Fibroblast of peridontal ligament (primary cell): ENCODE results near the gene SEC24B.
"Not testable (repeated sequence)": the region's sequence is repeated elsewhere in the genome, so short reads cannot be mapped to it uniquely, and the experiment has no call there.

ENCODE experiments used
- DNase-seq: peaks from one replicate; pipeline ENCODE4 v3.0.0-alpha.2; 2010; ENCODE audit errors: extremely low read depth

SEC24B gene

DNA sequence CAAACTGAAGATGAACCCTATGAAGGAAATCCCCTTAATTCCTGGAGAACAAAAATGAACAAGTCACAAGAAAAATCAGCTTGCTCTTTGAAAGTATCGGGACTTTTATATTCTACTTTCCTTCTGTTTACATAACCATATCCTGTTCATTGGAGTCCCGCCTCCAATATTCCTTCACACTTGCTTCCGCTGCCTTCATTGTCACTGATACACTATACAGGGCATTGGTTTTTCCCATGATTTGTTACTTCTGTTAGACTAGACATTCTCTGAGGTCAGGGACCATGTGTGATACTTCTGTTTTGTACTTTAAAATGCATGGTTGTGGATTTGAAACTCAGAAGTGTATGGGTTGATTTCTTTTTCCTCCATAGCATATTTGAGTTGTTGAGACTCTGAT, 145.2 kb downstream of the SEC24B start:
- no peak for DNase-seq

DNA sequence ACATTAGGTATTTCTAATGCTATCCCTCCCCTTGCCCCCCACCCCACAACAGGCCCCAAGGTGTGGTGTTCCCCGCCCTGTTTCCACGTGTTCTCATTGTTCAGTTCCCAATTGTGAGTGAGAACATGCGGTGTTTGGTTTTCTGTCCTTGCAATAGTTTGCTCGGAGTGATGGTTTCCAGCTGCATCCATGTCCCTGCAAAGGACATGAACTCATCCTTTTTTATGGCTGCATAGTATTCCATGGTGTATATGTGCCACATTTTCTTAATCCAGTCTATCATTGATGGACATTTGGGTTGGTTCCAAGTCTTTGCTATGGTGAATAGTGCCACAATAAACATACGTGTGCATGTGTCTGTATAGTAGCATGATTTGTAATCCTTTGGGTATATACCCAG, 146.4 kb downstream of the SEC24B start:
- DNase-seq: not testable (repeated sequence)

DNA sequence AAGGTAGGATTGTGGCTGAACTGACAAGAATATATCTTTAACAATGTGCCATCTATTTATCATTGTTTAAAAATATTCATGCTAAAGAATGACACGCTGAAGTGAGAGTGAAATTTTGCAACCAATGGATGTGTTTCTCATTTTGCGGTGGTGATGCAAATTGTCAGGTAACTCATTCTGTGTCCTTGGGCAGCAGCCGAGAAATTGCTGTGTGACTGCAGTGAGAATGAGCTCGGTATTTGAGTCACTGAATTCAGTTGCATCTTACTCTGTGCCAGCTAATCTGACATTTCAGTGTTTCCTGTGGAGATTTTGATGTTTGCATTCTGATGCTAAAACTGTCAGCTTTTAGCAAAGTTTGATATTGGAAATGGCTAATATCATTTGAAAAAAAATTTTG, 154.6 kb downstream of the SEC24B start:
- DNase-seq: no peak

GRCh38 chr4:109589119-109589518, 155.5 kb downstream of the SEC24B start:
- DNase-seq: no peak

DNA sequence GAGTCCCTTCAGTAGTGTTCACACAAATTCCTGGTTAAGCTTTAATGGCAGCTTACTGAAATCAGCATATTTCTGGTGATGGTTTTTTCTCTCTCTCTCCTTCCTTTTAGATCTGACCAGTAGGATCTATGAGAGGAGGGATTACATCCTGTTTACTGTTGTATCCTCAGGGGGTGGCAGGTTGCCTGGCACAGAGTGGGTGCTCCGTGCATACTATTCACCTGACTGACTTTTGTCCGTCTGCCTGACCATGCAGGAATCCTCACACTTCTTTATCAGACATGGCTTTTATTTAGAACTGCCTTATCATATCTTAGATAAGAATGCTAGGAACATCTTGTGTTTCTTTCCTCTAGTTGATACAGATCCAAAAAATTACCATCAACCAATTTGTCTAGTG, 156.0 kb downstream of the SEC24B start:
- no peak for DNase-seq
